Panc1 (cell line): Measurements from ENCODE around the gene STK10. TPM values are rescaled to one million over a fixed set of nuclear protein-coding genes. Genes with fewer than 3 reads are reported as not detected.
A peak's percentile ranks its signal among the peaks of the same experiment; 100 is the strongest.

ENCODE experiments used
- ATAC-seq: fragments of 200-7000 bp; cut with Tn5 transposase; 2 replicates; pipeline ENCODE4 v1.9.1; 2020; ENCODE audit warnings: mild to moderate bottlenecking, moderate library complexity
- BruUV-seq: library from RNA; stranded (reverse); fragments of 400-500 nt; replicated peaks from 2 replicates; lab custom pipeline; 2021; lab: Mats Ljungman, UMichigan
- CTCF ChIA-PET: fragments of 300-600 bp; sonication (Branson Sonifier 250); formaldehyde crosslinking; loops from one replicate; lab custom pipeline; 2022; ENCODE audit warnings: antibody characterized with exemption; lab: Charles Lee
- POLR2A ChIA-PET: fragments of 300-600 bp; sonication (Branson Sonifier 250); formaldehyde crosslinking; loops from one replicate; lab custom pipeline; 2022; ENCODE audit warnings: antibody characterized with exemption; lab: Charles Lee
- DNase-seq: peaks from one replicate; pipeline ENCODE4 v3.0.0-alpha.2; 2010; ENCODE audit warnings: low read depth, low spot score
- H3K27ac ChIP-seq: 2 replicates; pipeline ENCODE4 v1.5.1; 2011; ENCODE audit warnings: mild to moderate bottlenecking, low read length, inconsistent platforms
- H3K27me3 ChIP-seq: fragments of 200-500 bp; sonication (Bioruptor generic); 2 replicates; pipeline ENCODE4 v1.6.0; 2014; ENCODE audit warnings: low read length, inconsistent platforms; ENCODE audit not compliant: control insufficient read depth, insufficient read depth
- H3K36me3 ChIP-seq: fragments of 200-500 bp; sonication (Bioruptor generic); 2 replicates; pipeline ENCODE4 v1.5.1; 2014; ENCODE audit warnings: inconsistent platforms, mild to moderate bottlenecking, low read length, moderate library complexity; ENCODE audit not compliant: control insufficient read depth, insufficient read depth
- H3K4me1 ChIP-seq: 2 replicates; pipeline ENCODE4 v1.5.1; 2011; ENCODE audit warnings: inconsistent platforms, mild to moderate bottlenecking, low read length, moderate library complexity; ENCODE audit not compliant: control insufficient read depth, insufficient read depth
- H3K4me3 ChIP-seq, 2 experiments: 2 replicates each; pipeline ENCODE4 v1.5.1; 2011 to 2012; ENCODE audit warnings: low read depth in 2 of 2, low read length in 2 of 2, mild to moderate bottlenecking in 2 of 2, inconsistent platforms in 1 of 2, moderate library complexity in 1 of 2
- H3K9me3 ChIP-seq: fragments of 200-500 bp; sonication (Bioruptor generic); 2 replicates; pipeline ENCODE4 v1.5.1; 2014; ENCODE audit warnings: low read depth, mild to moderate bottlenecking, inconsistent platforms, low read length, moderate library complexity; ENCODE audit not compliant: control insufficient read depth, insufficient read depth
- POLR2AphosphoS5 ChIP-seq: IDR thresholded peaks from 2 replicates; pipeline ENCODE4 v1.6.1; 2012; ENCODE audit warnings: mild to moderate bottlenecking, low read depth, low read length, moderate library complexity
- SIN3A ChIP-seq: IDR thresholded peaks from 2 replicates; pipeline ENCODE4 v1.6.1; 2012; ENCODE audit warnings: low read depth, mild to moderate bottlenecking, low read length, moderate library complexity, borderline replicate concordance; ENCODE audit not compliant: insufficient read depth
- TCF7L2 ChIP-seq: IDR thresholded peaks from 2 replicates; pipeline ENCODE4 v1.6.1; 2011; ENCODE audit warnings: mild to moderate bottlenecking, low read depth, low read length, inconsistent platforms
- in situ Hi-C: cut with HindIII; loops from 2 replicates; pipeline ENCODE4 v1.10.0; 2016; ENCODE audit warnings: low sequenced_read_pairs, low pct_unique_long_range_greater_than_20kb
- intact Hi-C: fragments of 100-400 bp; cut with micrococcal nuclease; formaldehyde crosslinking; loops from one replicate; pipeline ENCODE4 v1.10.0; 2022; ENCODE audit not compliant: unreplicated experiment
- total RNA-seq: library from RNA; stranded (reverse); gene quantifications from one replicate; pipeline ENCODE4 v1.2.1, GENCODE V29; 2021; ENCODE audit not compliant: unreplicated experiment
- TF ChIP-seq, protein P1 (sequence below), 2 experiments: IDR thresholded peaks; 2 replicates each; pipeline ENCODE4 v1.6.1; 2011 to 2012; ENCODE audit warnings: low read depth in 2 of 2, control low read depth in 1 of 2, low read length in 1 of 2, mild to moderate bottlenecking in 1 of 2, moderate library complexity in 1 of 2; ENCODE audit not compliant: insufficient read depth in 1 of 2
- TF ChIP-seq, protein P2 (sequence below): fragments of 450-650 bp; IDR thresholded peaks from 2 replicates; pipeline ENCODE4 v1.5.1; 2017; ENCODE audit warnings: mild to moderate bottlenecking

STK10 gene
- total RNA-seq, 1 experiment from 2014 or later, result 34.9 TPM

DNA sequence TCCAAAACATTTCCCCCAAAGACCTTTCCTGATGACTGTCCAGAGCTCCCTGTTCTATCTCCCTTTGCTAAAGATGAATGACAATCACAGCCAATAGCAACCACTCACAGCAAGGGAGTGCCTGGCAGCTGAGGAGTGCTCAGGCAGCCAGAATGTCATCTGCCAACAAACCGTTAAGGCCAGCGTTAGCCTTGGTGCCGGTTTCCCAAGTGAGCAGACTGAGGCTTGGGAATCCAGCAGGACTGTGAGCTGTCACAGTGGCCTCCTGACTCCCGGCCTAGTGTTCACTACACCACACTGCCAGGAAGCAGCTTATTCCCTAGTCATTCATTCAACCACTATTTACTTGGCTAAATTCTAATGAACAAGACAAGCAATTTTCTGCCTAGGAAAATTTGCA is 24.7 kb downstream of the STK10 start:
- Histone ChIP-seq H3K4me1 (no peaks in the 10 kb centered on the region; the same call in 1 of the 2 replicates), H3K4me3 (no peak overlapping the region), H3K36me3 (no peaks in the 10 kb centered on the region), H3K27ac (no peak overlapping the region), H3K27me3 (no peaks in the 10 kb centered on the region), H3K9me3 (no peaks in the 10 kb centered on the region)
- DNase-seq (no peak), ATAC-seq (0 out of 2 replicates have a peak, but pooled peaks have one; percentile 19)
- ChIA-PET POLR2A (interaction anchor here (0.6 kb wide), 1 partner anchor 9 kb away, joined by 5 read pairs; no protein-coding TSS in a partner anchor), CTCF (no interaction called here)
- intact Hi-C loops (no loop called here), in situ Hi-C loops (no loop called here)
- TF ChIP-seq POLR2AphosphoS5, result no peak
- TF ChIP-seq, protein P1, sequence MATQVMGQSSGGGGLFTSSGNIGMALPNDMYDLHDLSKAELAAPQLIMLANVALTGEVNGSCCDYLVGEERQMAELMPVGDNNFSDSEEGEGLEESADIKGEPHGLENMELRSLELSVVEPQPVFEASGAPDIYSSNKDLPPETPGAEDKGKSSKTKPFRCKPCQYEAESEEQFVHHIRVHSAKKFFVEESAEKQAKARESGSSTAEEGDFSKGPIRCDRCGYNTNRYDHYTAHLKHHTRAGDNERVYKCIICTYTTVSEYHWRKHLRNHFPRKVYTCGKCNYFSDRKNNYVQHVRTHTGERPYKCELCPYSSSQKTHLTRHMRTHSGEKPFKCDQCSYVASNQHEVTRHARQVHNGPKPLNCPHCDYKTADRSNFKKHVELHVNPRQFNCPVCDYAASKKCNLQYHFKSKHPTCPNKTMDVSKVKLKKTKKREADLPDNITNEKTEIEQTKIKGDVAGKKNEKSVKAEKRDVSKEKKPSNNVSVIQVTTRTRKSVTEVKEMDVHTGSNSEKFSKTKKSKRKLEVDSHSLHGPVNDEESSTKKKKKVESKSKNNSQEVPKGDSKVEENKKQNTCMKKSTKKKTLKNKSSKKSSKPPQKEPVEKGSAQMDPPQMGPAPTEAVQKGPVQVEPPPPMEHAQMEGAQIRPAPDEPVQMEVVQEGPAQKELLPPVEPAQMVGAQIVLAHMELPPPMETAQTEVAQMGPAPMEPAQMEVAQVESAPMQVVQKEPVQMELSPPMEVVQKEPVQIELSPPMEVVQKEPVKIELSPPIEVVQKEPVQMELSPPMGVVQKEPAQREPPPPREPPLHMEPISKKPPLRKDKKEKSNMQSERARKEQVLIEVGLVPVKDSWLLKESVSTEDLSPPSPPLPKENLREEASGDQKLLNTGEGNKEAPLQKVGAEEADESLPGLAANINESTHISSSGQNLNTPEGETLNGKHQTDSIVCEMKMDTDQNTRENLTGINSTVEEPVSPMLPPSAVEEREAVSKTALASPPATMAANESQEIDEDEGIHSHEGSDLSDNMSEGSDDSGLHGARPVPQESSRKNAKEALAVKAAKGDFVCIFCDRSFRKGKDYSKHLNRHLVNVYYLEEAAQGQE (IDR thresholded peaks at IDR 0.05; ENCODE audit: insufficient read depth in 1 of 2, low read depth in 2 of 2, low read length in 1 of 2), result no peak
- no peak for TF ChIP-seq SIN3A
- TF ChIP-seq TCF7L2, result no peak
- TF ChIP-seq, protein P2, sequence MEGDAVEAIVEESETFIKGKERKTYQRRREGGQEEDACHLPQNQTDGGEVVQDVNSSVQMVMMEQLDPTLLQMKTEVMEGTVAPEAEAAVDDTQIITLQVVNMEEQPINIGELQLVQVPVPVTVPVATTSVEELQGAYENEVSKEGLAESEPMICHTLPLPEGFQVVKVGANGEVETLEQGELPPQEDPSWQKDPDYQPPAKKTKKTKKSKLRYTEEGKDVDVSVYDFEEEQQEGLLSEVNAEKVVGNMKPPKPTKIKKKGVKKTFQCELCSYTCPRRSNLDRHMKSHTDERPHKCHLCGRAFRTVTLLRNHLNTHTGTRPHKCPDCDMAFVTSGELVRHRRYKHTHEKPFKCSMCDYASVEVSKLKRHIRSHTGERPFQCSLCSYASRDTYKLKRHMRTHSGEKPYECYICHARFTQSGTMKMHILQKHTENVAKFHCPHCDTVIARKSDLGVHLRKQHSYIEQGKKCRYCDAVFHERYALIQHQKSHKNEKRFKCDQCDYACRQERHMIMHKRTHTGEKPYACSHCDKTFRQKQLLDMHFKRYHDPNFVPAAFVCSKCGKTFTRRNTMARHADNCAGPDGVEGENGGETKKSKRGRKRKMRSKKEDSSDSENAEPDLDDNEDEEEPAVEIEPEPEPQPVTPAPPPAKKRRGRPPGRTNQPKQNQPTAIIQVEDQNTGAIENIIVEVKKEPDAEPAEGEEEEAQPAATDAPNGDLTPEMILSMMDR, result no peak
- no TSS peak for BruUV-seq

DNA sequence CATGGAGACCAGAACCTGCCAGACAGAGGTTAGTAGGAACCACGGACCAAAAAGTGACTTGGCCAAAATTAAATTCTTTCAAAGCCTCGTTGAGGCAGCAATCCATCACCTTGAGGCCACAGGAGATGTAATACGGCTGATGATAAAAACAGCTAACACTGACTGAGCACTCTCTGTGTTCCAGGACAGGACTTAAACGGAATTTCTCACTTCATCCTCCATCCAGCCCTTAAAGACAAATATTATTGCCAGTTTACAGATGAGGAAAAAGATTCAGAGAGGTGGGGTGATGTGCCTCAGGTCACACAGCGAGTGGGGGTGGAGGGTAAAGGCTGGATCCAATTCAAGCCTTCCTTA is 25.1 kb downstream of the STK10 start:
- no peak for ATAC-seq
- Histone ChIP-seq H3K4me1 (no peaks in the 10 kb centered on the region; the same call in 1 of the 2 replicates), H3K36me3 (no peaks in the 10 kb centered on the region), H3K9me3 (no peaks in the 10 kb centered on the region), H3K4me3 (no peak overlapping the region), H3K27me3 (no peaks in the 10 kb centered on the region), H3K27ac (no peak overlapping the region)
- intact Hi-C loops (no loop called here), in situ Hi-C loops (no loop called here)
- POLR2A ChIA-PET, result interaction anchor here (0.6 kb wide), 1 partner anchor 8 kb away, joined by 5 read pairs; no protein-coding TSS in a partner anchor
- CTCF ChIA-PET, result interaction anchor here (1.1 kb wide), 1 partner anchor 28 kb away, joined by 3 read pairs; no protein-coding TSS in a partner anchor
- no peak for DNase-seq
- BruUV-seq, result no TSS peak
- TF ChIP-seq, protein P2, result no peak
- no peak for TF ChIP-seq SIN3A
- no peak for TF ChIP-seq TCF7L2
- TF ChIP-seq, protein P1 (IDR thresholded peaks at IDR 0.05; ENCODE audit: insufficient read depth in 1 of 2, low read depth in 2 of 2, low read length in 1 of 2), result no peak
- no peak for TF ChIP-seq POLR2AphosphoS5
